Prostate gland (tissue), 2 donors: ENCODE measurements around the gene RAB1B. TPM values are rescaled to one million over a fixed set of nuclear protein-coding genes. Genes with fewer than 3 reads are reported as not detected.

ENCODE experiments used
- DNase-seq: peaks from one replicate; pipeline ENCODE4 v3.0.0-alpha.2; 2019; ENCODE audit warnings: low spot score
- H3K27ac ChIP-seq, 2 donors: fragments of 200-600 bp; sonication (generic); 2 replicates each; pipeline ENCODE4 v1.5.1; 2017 to 2019
- H3K27me3 ChIP-seq: fragments of 200-600 bp; sonication (generic); replicated peaks from 2 replicates; pipeline ENCODE4 v1.5.1; 2019; ENCODE audit not compliant: insufficient read depth
- H3K36me3 ChIP-seq, 2 donors: fragments of 200-600 bp; sonication (generic); 1 replicate in 1 of 2; 2 replicates in 1 of 2; pipeline versions ENCODE4 v1.5.1 to v1.8.1; 2017 to 2019
- H3K4me1 ChIP-seq: fragments of 200-600 bp; sonication (generic); replicated peaks from 2 replicates; pipeline ENCODE4 v1.5.1; 2019
- H3K4me3 ChIP-seq, 2 donors: fragments of 200-600 bp; sonication (generic); 2 replicates each; pipeline ENCODE4 v1.5.1; 2017 to 2019
- H3K9me3 ChIP-seq: fragments of 200-600 bp; sonication (generic); 2 replicates; pipeline ENCODE4 v1.5.1; 2017
- POLR2A ChIP-seq: fragments of 450-650 bp; IDR thresholded peaks from one replicate; pipeline ENCODE4 v1.6.1; 2016; ENCODE audit warnings: antibody characterized with exemption, mild to moderate bottlenecking
- POLR2AphosphoS5 ChIP-seq: sonication (generic); formaldehyde crosslinking; IDR thresholded peaks from one replicate; pipeline ENCODE4 v1.6.1; 2017; ENCODE audit warnings: antibody characterized with exemption
- WGBS: methylation state at CpG from one replicate; pipeline ENCODE4 v1.1.5; 2018; 5-methylcytosine and 5-hydroxymethylcytosine counted together
- intact Hi-C: fragments of 100-400 bp; cut with DNase I; formaldehyde crosslinking; loops from one replicate; pipeline ENCODE4 v1.14.2; 2022
- total RNA-seq, 2 donors: library from RNA; depleted of rRNA; stranded (reverse); fragments of >200 nt; gene quantifications; one replicate each; pipeline ENCODE4 v1.1.0, GENCODE V29; 2016
- TF ChIP-seq, protein P1 (sequence below), 4 experiments: fragments of 200-600 bp in 2 of 4; fragments of 450-650 bp in 2 of 4; sonication (generic) in 2 of 4; IDR thresholded peaks; 1 replicate in 3 of 4; 2 replicates in 1 of 4; pipeline ENCODE4 v1.5.1; 2016 to 2019; ENCODE audit warnings: antibody characterized with exemption in 4 of 4, mild to moderate bottlenecking in 2 of 4, moderate library complexity in 2 of 4

RAB1B gene
- total RNA-seq, 2 donors from 2014 or later: 140 to 166 TPM

- Histone ChIP-seq H3K4me3 (no peak overlapping the region), H3K9me3 (no peaks in the 10 kb centered on the region), H3K36me3 (no peaks in the 10 kb centered on the region), H3K4me1 (no peaks in the 10 kb centered on the region), H3K27me3 (no peaks in the 10 kb centered on the region), H3K27ac (no peak overlapping the region)
- TF ChIP-seq POLR2A (no peak), POLR2AphosphoS5 (no peak)
- TF ChIP-seq, protein P1, sequence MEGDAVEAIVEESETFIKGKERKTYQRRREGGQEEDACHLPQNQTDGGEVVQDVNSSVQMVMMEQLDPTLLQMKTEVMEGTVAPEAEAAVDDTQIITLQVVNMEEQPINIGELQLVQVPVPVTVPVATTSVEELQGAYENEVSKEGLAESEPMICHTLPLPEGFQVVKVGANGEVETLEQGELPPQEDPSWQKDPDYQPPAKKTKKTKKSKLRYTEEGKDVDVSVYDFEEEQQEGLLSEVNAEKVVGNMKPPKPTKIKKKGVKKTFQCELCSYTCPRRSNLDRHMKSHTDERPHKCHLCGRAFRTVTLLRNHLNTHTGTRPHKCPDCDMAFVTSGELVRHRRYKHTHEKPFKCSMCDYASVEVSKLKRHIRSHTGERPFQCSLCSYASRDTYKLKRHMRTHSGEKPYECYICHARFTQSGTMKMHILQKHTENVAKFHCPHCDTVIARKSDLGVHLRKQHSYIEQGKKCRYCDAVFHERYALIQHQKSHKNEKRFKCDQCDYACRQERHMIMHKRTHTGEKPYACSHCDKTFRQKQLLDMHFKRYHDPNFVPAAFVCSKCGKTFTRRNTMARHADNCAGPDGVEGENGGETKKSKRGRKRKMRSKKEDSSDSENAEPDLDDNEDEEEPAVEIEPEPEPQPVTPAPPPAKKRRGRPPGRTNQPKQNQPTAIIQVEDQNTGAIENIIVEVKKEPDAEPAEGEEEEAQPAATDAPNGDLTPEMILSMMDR (IDR thresholded peaks at IDR 0.05): no peak
- no peak for DNase-seq
- WGBS: 98% methylated on average over 1 of the region's 1 CpG
- intact Hi-C loops: no loop called here
These were observed 55.2 kb downstream of the RAB1B start for GRCh38 chr11:66323684-66324083.

GRCh38 chr11:66324664-66325063, 56.2 kb downstream of the RAB1B start:
- 58% methylated on average over 10 of the region's 10 CpGs for WGBS
- H3K27ac ChIP-seq: no peak overlapping the region
- intact Hi-C loops: no loop called here
- H3K9me3 ChIP-seq: no peaks in the 10 kb centered on the region
- H3K27me3 ChIP-seq: no peaks in the 10 kb centered on the region
- no peak overlapping the region for H3K4me3 ChIP-seq
- no peaks in the 10 kb centered on the region for H3K36me3 ChIP-seq
- no peak for DNase-seq
- no peaks in the 10 kb centered on the region for H3K4me1 ChIP-seq
- TF ChIP-seq POLR2AphosphoS5 (no peak), POLR2A (no peak)
- TF ChIP-seq, protein P1 (IDR thresholded peaks at IDR 0.05): no peak

GRCh38 chr11:66325263-66325671, 56.8 kb downstream of the RAB1B start:
- WGBS: 84% methylated on average over 5 of the region's 8 CpGs
- intact Hi-C loops: no loop called here

DNA sequence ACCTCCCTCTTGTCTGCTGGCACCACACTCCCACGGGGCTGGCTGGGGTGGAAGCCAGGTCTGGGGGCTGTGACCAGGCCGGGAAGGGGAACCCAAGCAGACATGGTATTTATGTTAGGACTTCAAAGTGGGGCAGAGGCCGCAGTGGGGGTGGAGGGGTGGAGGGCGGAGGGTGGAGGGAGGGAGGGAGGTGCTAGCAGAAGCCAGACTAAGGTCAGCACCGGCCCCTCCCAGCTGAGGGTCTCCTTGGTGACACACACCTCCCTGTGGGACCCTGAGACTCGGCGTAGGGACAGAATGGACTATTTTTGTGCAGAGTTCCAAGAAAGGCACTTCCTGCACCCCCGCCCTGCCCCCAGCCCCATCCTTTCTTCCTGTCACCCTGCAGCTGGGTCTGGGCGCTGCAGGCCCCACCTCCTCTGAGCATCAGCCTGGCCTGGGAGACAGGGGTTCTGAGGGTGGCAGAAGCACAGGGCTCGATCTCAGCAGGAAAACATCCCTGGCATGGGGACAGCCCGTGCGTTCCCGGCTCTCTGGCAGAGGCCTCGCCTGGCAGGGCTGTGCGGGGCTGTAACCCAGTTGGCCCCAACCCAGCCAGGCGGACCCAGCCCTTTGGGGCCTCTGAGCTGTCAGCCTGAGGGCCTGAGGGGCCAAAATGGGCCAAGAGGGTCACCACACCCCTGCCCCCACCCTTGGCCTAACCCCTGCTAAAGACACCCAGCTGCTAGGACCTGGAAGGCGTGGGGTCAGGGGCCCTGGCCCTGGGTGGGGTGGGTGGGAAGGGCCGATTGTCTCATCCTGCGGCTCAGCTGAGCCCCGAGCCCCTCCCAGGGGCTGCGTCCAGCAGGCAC, 58.0 kb downstream of the RAB1B start:
- no peaks in the 10 kb centered on the region for H3K4me1 ChIP-seq
- no peak for DNase-seq
- peak overlapping the region in 1 of 2 donors; percentile 38 for H3K27ac ChIP-seq
- H3K36me3 ChIP-seq: no peaks in the 10 kb centered on the region
- no peaks in the 10 kb centered on the region for H3K9me3 ChIP-seq
- no peak overlapping the region for H3K4me3 ChIP-seq
- TF ChIP-seq POLR2A: no peak
- intact Hi-C loops: no loop called here
- no peaks in the 10 kb centered on the region for H3K27me3 ChIP-seq
- WGBS: 43% methylated on average over 18 of the region's 21 CpGs

More at GRCh38 chr11:66325263-66325671, 56.8 kb downstream of the RAB1B start:
- DNase-seq: no peak
- H3K27ac ChIP-seq: no peak overlapping the region
- no peaks in the 10 kb centered on the region for H3K27me3 ChIP-seq
- no peaks in the 10 kb centered on the region for H3K36me3 ChIP-seq
- H3K9me3 ChIP-seq: no peaks in the 10 kb centered on the region
- no peaks in the 10 kb centered on the region for H3K4me1 ChIP-seq
- TF ChIP-seq POLR2A (no peak), POLR2AphosphoS5 (no peak)
- TF ChIP-seq, protein P1 (IDR thresholded peaks at IDR 0.05): no peak
- no peak overlapping the region for H3K4me3 ChIP-seq

Other genes with a start within 250 kb of the RAB1B start
- under 1 TPM in 1 of 2 donors, not detected in 1; 0.85 TPM for gene CATSPER1, start 242.2 kb upstream of the RAB1B start, total RNA-seq
- 1 to 10 TPM; 2.3 to 4.3 TPM for gene GAL3ST3, start 219.5 kb upstream of the RAB1B start, total RNA-seq
- gene SF3B2, start 216.3 kb upstream of the RAB1B start, total RNA-seq: 100 to 1,000 TPM; 130 to 212 TPM
- 100 to 1,000 TPM in 1 of 2 donors, 10 to 100 TPM in 1; 51.9 to 107 TPM for gene PACS1, start 198.4 kb upstream of the RAB1B start, total RNA-seq
- gene KLC2, start 10.9 kb upstream of the RAB1B start, total RNA-seq: 10 to 100 TPM; 22.5 to 49.8 TPM
- 1 to 10 TPM in 1 of 2 donors, not detected in 1; 3.6 TPM for gene CNIH2, start 9.5 kb downstream of the RAB1B start, total RNA-seq
- gene YIF1A, start 20.5 kb downstream of the RAB1B start, total RNA-seq: 100 to 1,000 TPM in 1 of 2 donors, 10 to 100 TPM in 1; 92.6 to 112 TPM
- under 1 TPM; 0.17 to 0.50 TPM for gene TMEM151A, start 23.3 kb downstream of the RAB1B start, total RNA-seq
- 1 to 10 TPM; 1.9 to 7.3 TPM for gene CD248, start 48.4 kb downstream of the RAB1B start, total RNA-seq
- 10 to 100 TPM; 12.8 to 16.9 TPM for gene RIN1, start 67.8 kb downstream of the RAB1B start, total RNA-seq
- gene BRMS1, start 76.5 kb downstream of the RAB1B start, total RNA-seq: 10 to 100 TPM; 55.7 to 71.3 TPM
- gene B4GAT1, start 79.0 kb downstream of the RAB1B start, total RNA-seq: 10 to 100 TPM; 47.0 to 64.9 TPM
- 10 to 100 TPM; 10.1 to 12.5 TPM for gene SLC29A2, start 103.1 kb downstream of the RAB1B start, total RNA-seq
- gene NPAS4, start 152.4 kb downstream of the RAB1B start, total RNA-seq: under 1 TPM in 1 of 2 donors, not detected in 1; 0.74 TPM
- gene MRPL11, start 170.2 kb downstream of the RAB1B start, total RNA-seq: 10 to 100 TPM; 44.2 to 51.2 TPM
- 10 to 100 TPM; 23.9 to 27.0 TPM for gene PELI3, start 198.3 kb downstream of the RAB1B start, total RNA-seq
- 10 to 100 TPM; 37.0 to 53.6 TPM for gene DPP3, start 211.8 kb downstream of the RAB1B start, total RNA-seq
- 100 to 1,000 TPM; 106 to 148 TPM for gene BBS1, start 242.0 kb downstream of the RAB1B start, total RNA-seq